Measurements from ENCODE around the gene LINGO3.

LINGO3 gene

GRCh38 chr19:2266183-2266993, 41.6 kb downstream of the LINGO3 start:
- DNase-seq (ENCODE audit: low read depth in 2 of 2): no peak

- no peak for DNase-seq (ENCODE audit: low read depth in 2 of 2)
These were observed 46.3 kb downstream of the LINGO3 start for GRCh38 chr19:2261438-2262172.

DNA sequence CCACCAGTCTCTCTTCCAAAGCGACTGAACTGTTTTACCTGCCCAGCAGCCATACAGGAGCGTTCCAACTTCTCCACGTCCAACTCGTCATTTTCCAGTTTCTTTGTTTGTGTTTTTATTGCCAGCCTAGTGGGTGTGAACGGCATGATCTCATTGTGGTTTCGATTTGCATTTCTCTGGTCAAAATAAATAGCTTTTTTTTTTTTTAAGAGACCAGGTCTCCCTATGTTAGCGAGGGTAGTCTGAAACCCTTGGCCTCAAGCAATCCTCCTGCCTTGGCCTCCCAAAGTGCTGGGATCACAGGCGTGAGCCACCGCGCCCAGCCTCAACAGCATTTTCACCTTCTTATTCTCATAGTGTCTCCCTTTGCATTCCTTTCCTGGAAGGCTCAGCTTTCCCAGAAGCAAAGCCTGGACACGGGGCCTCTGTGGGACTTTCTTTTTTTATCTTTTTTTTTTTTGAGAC, 47.6 kb downstream of the LINGO3 start:
- DNase-seq (ENCODE audit: low read depth in 2 of 2): no peak

- no peak for DNase-seq (ENCODE audit: low read depth in 2 of 2)
These were observed 48.6 kb downstream of the LINGO3 start for GRCh38 chr19:2259336-2259735.

All from stimulated activated CD8-positive, alpha-beta memory T cell treated with anti-CD3 and anti-CD28 coated beads, Interleukin-15, amount 100 ng/mL, for 48 hours (primary cell).